AG04450 (cell line): ENCODE results near the gene NOTCH1. TPM values are rescaled to one million over a fixed set of nuclear protein-coding genes. Genes with fewer than 3 reads are reported as not detected.

Experiments used
- CTCF ChIA-PET: fragments of 300-600, 350-600 bp; formaldehyde crosslinking; extraction: SDS; loops from one replicate; lab custom pipeline; 2022; ENCODE audit warnings: antibody characterized with exemption, inconsistent platforms; lab: Charles Lee
- POLR2A ChIA-PET: fragments of 350-600 bp; formaldehyde crosslinking; extraction: SDS; loops from one replicate; lab custom pipeline; 2021; ENCODE audit warnings: antibody characterized with exemption, inconsistent platforms; lab: Yijun Ruan, JAX
- DNase-seq: peaks from one replicate; pipeline ENCODE4 v3.0.0-alpha.2; 2011; ENCODE audit warnings: low read depth, low spot score
- H3K27ac ChIP-seq: one replicate; pipeline ENCODE4 v1.5.1; 2012; ENCODE audit warnings: low read depth, low read length, control low read depth
- H3K27me3 ChIP-seq: one replicate; pipeline ENCODE4 v1.6.0; 2012; ENCODE audit warnings: low read length; ENCODE audit not compliant: control insufficient read depth, insufficient read depth
- H3K4me3 ChIP-seq: 2 replicates; pipeline ENCODE4 v1.5.1; 2011; ENCODE audit warnings: mild to moderate bottlenecking, low read depth, low read length, control low read depth
- H3K9me3 ChIP-seq: 2 replicates; pipeline ENCODE4 v1.5.1; 2012; ENCODE audit warnings: low read length; ENCODE audit not compliant: control insufficient read depth, insufficient read depth
- polyA plus RNA-seq: library from polyadenylated mRNA; depleted of rRNA; stranded (reverse); fragments of >200 nt; gene quantifications from 2 replicates; pipeline ENCODE4 v1.2.3, GENCODE V29; 2011
- TF ChIP-seq, protein P1 (sequence below): IDR thresholded peaks from 2 replicates; pipeline ENCODE4 v1.5.1; 2011; ENCODE audit warnings: low read depth, low read length, control low read depth, inconsistent platforms

NOTCH1 gene
- polyA plus RNA-seq, 1 experiment, result 0.89 TPM

DNA sequence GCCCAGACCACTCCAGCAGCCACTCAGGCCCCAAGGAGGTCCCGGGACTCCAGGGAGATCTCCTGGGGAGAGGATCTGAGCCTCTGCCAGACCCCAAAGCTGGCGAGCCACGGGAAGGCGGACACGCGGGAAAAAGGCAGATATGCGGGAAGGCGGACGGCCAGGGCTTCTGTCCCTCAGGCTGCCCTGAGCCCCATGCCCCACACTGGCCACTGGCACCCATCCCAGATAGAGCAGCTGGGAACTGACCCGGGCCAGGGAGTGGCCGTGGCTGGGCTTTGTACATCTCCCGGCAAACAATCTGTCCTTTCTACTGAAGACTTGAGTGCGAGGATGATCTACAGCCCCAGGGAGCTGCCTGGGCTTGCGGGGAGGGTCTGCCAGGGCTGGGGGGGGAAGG lies 21.1 kb upstream of the NOTCH1 start:
- TF ChIP-seq, protein P1, sequence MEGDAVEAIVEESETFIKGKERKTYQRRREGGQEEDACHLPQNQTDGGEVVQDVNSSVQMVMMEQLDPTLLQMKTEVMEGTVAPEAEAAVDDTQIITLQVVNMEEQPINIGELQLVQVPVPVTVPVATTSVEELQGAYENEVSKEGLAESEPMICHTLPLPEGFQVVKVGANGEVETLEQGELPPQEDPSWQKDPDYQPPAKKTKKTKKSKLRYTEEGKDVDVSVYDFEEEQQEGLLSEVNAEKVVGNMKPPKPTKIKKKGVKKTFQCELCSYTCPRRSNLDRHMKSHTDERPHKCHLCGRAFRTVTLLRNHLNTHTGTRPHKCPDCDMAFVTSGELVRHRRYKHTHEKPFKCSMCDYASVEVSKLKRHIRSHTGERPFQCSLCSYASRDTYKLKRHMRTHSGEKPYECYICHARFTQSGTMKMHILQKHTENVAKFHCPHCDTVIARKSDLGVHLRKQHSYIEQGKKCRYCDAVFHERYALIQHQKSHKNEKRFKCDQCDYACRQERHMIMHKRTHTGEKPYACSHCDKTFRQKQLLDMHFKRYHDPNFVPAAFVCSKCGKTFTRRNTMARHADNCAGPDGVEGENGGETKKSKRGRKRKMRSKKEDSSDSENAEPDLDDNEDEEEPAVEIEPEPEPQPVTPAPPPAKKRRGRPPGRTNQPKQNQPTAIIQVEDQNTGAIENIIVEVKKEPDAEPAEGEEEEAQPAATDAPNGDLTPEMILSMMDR, result no peak
- Histone ChIP-seq H3K4me3 (no peak overlapping the region), H3K9me3 (peaks cover 7% of the 10 kb centered on the region), H3K27me3 (no peaks in the 10 kb centered on the region), H3K27ac (no peak overlapping the region)
- POLR2A ChIA-PET, result no interaction called here
- CTCF ChIA-PET, result no interaction called here
- DNase-seq, result no peak

DNA sequence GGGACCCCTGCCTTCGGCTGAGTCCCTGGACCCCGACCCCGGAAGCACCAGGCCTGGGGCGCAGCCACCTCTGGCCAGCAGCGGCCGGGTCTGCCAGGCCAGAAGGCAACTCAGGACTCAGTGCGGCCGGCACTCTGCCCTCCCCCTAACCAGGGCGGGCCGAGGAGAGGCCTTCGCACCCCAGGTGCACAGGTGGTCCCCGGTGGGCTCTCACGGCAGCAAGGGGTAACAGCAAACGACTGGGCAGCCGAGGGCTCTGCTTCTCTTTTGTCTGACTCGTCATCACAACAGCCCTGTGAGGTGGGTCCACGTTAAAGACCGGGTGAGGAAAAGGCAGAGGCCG lies 20.7 kb upstream of the NOTCH1 start:
- H3K4me3 ChIP-seq, result no peak overlapping the region
- peaks cover 10% of the 10 kb centered on the region for H3K9me3 ChIP-seq
- no peak overlapping the region for H3K27ac ChIP-seq
- TF ChIP-seq, protein P1, result no peak
- POLR2A ChIA-PET, result no interaction called here
- CTCF ChIA-PET, result no interaction called here
- no peaks in the 10 kb centered on the region for H3K27me3 ChIP-seq
- DNase-seq, result no peak

DNA sequence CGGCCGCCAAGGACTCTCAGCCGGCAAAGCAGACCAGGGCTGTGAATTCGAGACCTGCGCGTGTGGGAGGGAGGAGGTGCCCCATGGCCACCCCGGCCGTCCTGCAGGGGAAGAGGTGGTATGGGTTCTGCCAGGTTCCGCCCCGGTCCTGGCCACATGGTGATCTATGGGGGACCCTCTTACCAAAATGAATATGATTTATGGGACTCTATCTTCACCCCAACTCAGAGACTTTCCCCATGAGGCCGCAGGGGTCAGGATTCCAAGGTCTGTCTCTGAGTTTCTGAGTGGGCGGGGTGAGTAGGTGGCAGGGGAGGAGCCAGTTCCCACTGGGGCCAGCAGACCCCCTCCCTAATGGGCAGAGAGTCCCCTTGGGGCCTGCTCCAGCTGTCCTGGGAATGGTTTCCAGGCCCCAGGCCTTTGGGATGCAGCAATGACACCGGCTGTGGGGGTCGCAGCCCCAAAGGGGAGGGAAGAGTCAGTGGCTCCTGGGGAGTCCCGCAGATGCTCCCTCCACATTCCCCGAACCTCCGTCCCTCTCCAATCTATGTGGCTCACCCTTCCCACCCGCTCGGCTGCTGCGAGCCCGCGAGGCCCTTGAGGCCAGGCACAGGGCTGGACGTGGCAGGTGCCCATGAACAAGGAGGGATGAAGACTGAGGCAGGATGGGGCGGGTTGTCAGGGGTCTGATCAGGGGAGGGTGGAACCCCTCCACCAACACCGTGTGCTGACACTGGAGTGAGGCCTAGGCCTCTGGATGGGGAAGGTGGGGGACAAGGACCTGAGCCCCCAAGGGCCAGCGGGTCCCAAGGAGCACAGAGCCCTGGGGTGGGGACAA lies 20.1 kb upstream of the NOTCH1 start:
- H3K4me3 ChIP-seq, result no peak overlapping the region
- POLR2A ChIA-PET, result interaction anchor here (1.1 kb wide), 1 partner anchor 161 kb away, joined by 7 read pairs; no protein-coding TSS in a partner anchor
- DNase-seq, result no peak
- peaks cover 12% of the 10 kb centered on the region for H3K9me3 ChIP-seq
- H3K27ac ChIP-seq, result no peak overlapping the region
- CTCF ChIA-PET, result interaction anchor here (1.2 kb wide), 1 partner anchor 78 kb away, joined by 3 read pairs; no protein-coding TSS in a partner anchor
- TF ChIP-seq, protein P1, result no peak
- H3K27me3 ChIP-seq, result no peaks in the 10 kb centered on the region

DNA sequence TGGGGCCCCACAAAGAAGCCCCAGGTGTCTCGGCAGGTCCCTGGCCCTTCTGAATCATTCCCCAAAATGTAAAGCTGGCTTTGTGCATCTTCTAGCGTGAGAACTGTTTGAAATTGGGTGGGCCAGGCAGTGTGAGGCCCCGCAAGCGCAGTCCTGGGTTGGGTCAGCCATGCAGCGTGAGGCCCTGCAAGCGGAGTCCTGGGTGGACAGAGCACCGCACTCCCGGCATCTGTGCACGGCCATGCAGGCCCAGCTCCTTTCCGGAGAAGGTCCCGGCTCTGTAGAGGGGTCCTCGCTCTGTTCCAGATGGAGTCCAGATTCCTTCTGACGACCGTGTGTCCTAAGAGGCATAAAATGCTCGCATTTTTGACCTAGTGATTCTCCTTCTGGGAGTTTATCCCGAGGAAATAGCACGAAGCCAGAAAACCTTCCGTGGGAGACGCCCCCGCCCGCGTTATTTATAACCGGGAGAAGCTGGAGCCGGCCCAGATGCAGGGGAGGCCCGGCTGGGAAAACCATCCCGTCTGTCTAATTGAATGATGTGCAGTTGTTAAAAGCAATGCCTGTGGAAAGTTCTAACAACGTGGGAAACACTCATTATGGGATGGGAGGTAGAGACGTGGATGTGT lies 19.4 kb upstream of the NOTCH1 start:
- ChIA-PET CTCF (interaction anchor here (1.2 kb wide), 1 partner anchor 77 kb away, joined by 3 read pairs; no protein-coding TSS in a partner anchor), POLR2A (interaction anchor here (1.1 kb wide), 1 partner anchor 161 kb away, joined by 7 read pairs; no protein-coding TSS in a partner anchor)
- Histone ChIP-seq H3K27ac (peak overlapping the region; percentile 31), H3K9me3 (peaks cover 13% of the 10 kb centered on the region), H3K4me3 (no peak overlapping the region), H3K27me3 (no peaks in the 10 kb centered on the region)
- TF ChIP-seq, protein P1, result no peak
- no peak for DNase-seq
